PC-9 (cell line): ENCODE measurements around the gene TP53BP2. TPM values are rescaled to one million over a fixed set of nuclear protein-coding genes. Genes with fewer than 3 reads are reported as not detected.

Source experiments
- BruUV-seq: library from RNA; stranded (reverse); fragments of 400-500 nt; replicated peaks from 2 replicates; lab custom pipeline; 2021; lab: Mats Ljungman, UMichigan
- CTCF ChIA-PET: fragments of 300-600 bp; sonication (Branson Sonifier 250); formaldehyde crosslinking; loops from one replicate; lab custom pipeline; 2022; ENCODE audit warnings: antibody characterized with exemption; lab: Charles Lee
- POLR2A ChIA-PET: fragments of 300-600 bp; sonication (Branson Sonifier 250); formaldehyde crosslinking; loops from one replicate; lab custom pipeline; 2022; ENCODE audit warnings: antibody characterized with exemption; ENCODE audit not compliant: unreplicated experiment; lab: Charles Lee
- DNase-seq, 2 experiments: peaks; one replicate each; pipeline versions ENCODE4 v3.0.0 to v3.0.0-alpha.2; 2015 to 2022; ENCODE audit warnings: mixed read lengths in 1 of 2
- H2AFZ ChIP-seq: fragments of 200-600 bp; sonication (generic); 2 replicates; pipeline ENCODE4 v1.8.1; 2017; ENCODE audit warnings: antibody characterized with exemption
- H3F3A ChIP-seq: fragments of 200-600 bp; sonication (generic); 2 replicates; pipeline ENCODE4 v1.8.1; 2017; ENCODE audit warnings: antibody characterized with exemption, mild to moderate bottlenecking, low read depth; ENCODE audit not compliant: insufficient read depth
- H3K27ac ChIP-seq: fragments of 200-600 bp; sonication (generic); 2 replicates; pipeline ENCODE4 v1.6.1; 2016; ENCODE audit warnings: mixed run types
- H3K27me3 ChIP-seq: fragments of 200-600 bp; sonication (generic); 2 replicates; pipeline ENCODE4 v1.6.1; 2016; ENCODE audit warnings: low read depth, mixed run types; ENCODE audit not compliant: insufficient read depth
- H3K36me3 ChIP-seq: fragments of 200-600 bp; sonication (generic); 2 replicates; pipeline ENCODE4 v1.6.1; 2016; ENCODE audit warnings: low read depth, mixed run types
- H3K4me1 ChIP-seq: fragments of 200-600 bp; sonication (generic); replicated peaks from 2 replicates; pipeline ENCODE4 v1.6.1; 2016; ENCODE audit warnings: mixed run types; ENCODE audit not compliant: insufficient read depth
- H3K4me2 ChIP-seq: fragments of 200-600 bp; sonication (generic); 2 replicates; pipeline ENCODE4 v1.6.1; 2017; ENCODE audit warnings: mixed run types
- H3K4me3 ChIP-seq: fragments of 200-600 bp; sonication (generic); 2 replicates; pipeline ENCODE4 v1.6.1; 2016; ENCODE audit warnings: mixed run types
- H3K79me2 ChIP-seq: fragments of 200-600 bp; sonication (generic); 2 replicates; pipeline ENCODE4 v1.6.1; 2017; ENCODE audit warnings: low read depth, mixed run types
- H3K9me2 ChIP-seq: fragments of 200-600 bp; sonication (generic); 2 replicates; pipeline ENCODE4 v1.8.1; 2017; ENCODE audit warnings: mild to moderate bottlenecking; ENCODE audit not compliant: insufficient read depth
- H3K9me3 ChIP-seq: fragments of 200-600 bp; sonication (generic); 2 replicates; pipeline ENCODE4 v1.8.1; 2016; ENCODE audit warnings: low read depth; ENCODE audit not compliant: insufficient read depth
- H4K20me1 ChIP-seq: fragments of 200-600 bp; sonication (generic); 2 replicates; pipeline ENCODE4 v1.8.1; 2017; ENCODE audit not compliant: insufficient read depth
- EZH2 ChIP-seq: fragments of 200-600 bp; sonication (generic); IDR thresholded peaks from 2 replicates; pipeline ENCODE4 v1.8.0; 2017; ENCODE audit warnings: antibody characterized with exemption, low read depth
- intact Hi-C: fragments of 100-400 bp; cut with micrococcal nuclease; formaldehyde crosslinking; loops from one replicate; pipeline ENCODE4 v1.10.0; 2022; ENCODE audit not compliant: unreplicated experiment
- total RNA-seq: library from RNA; stranded (reverse); gene quantifications from 2 replicates; pipeline ENCODE4 v1.2.3, GENCODE V29; 2021
- TF ChIP-seq, protein P1 (sequence below): fragments of 200-600 bp; sonication (generic); conservative IDR thresholded peaks from 2 replicates; pipeline ENCODE4 v1.6.1; 2017; ENCODE audit warnings: mixed run types, antibody characterized with exemption, mild to moderate bottlenecking, moderate library complexity

Gene TP53BP2
- total RNA-seq, 1 experiment from 2014 or later = 63.1 TPM

DNA sequence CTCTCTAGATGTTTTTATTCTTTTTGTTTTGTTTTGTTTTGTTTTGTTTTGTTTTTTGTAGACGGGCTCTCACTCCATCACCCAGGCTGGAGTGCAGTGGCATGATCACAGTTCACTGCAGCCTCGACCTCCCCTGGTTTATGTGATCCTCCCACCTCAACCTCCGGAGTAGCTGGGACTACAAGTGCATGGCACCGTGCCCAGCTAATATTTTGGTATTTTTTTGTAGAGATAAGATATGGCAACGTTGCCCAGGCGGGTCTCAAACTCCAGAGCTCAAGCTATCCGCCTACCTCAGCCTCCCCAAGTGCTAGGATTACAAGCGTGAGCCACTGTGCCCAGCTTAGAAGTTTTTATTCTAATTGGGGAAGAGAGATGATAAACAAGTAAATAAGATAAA lies 13.3 kb upstream of the TP53BP2 start:
- Histone ChIP-seq H2AFZ (no peak overlapping the region), H3F3A (peaks cover 24% of the 10 kb centered on the region), H3K4me3 (no peak overlapping the region), H3K79me2 (no peaks in the 10 kb centered on the region), H3K27ac (no peak overlapping the region), H3K9me2 (no peaks in the 10 kb centered on the region), H3K4me2 (no peak overlapping the region), H3K4me1 (peaks cover 20% of the 10 kb centered on the region), H3K9me3 (no peaks in the 10 kb centered on the region), H3K36me3 (no peaks in the 10 kb centered on the region), H3K27me3 (no peaks in the 10 kb centered on the region), H4K20me1 (no peaks in the 10 kb centered on the region)
- BruUV-seq = no TSS peak
- intact Hi-C loops = no loop called here
- DNase-seq = no peak
- ChIA-PET CTCF (no interaction called here), POLR2A (no interaction called here)
- no peak for TF ChIP-seq EZH2
- TF ChIP-seq, protein P1, sequence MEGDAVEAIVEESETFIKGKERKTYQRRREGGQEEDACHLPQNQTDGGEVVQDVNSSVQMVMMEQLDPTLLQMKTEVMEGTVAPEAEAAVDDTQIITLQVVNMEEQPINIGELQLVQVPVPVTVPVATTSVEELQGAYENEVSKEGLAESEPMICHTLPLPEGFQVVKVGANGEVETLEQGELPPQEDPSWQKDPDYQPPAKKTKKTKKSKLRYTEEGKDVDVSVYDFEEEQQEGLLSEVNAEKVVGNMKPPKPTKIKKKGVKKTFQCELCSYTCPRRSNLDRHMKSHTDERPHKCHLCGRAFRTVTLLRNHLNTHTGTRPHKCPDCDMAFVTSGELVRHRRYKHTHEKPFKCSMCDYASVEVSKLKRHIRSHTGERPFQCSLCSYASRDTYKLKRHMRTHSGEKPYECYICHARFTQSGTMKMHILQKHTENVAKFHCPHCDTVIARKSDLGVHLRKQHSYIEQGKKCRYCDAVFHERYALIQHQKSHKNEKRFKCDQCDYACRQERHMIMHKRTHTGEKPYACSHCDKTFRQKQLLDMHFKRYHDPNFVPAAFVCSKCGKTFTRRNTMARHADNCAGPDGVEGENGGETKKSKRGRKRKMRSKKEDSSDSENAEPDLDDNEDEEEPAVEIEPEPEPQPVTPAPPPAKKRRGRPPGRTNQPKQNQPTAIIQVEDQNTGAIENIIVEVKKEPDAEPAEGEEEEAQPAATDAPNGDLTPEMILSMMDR = no peak

DNA sequence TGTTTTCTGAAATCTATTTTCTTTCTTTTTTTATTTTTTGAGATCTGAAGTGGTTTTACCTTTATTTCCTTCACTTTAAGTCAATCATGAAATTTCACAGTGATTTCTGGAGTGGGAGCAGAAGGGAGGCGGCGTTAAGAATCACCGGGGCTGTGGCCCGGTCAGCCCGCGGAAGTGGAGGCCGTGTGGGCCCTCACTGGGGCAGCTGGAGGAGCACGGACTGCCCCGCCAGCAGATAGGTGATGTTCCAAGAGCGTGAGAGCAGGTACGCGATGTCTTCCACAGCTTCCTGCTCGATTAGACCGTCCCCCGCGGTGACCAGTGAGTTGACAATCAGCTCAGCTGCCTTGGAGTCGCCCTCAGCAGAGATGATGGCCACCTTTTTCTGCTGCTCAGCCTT lies 10.6 kb upstream of the TP53BP2 start:
- DNase-seq = no peak
- Histone ChIP-seq H3K36me3 (no peaks in the 10 kb centered on the region), H3K9me2 (no peaks in the 10 kb centered on the region), H3K9me3 (no peaks in the 10 kb centered on the region), H3K4me1 (peaks cover 20% of the 10 kb centered on the region), H3K27ac (no peak overlapping the region), H3K4me2 (no peak overlapping the region), H3K4me3 (no peak overlapping the region), H3K79me2 (no peaks in the 10 kb centered on the region), H3F3A (peaks cover 29% of the 10 kb centered on the region), H4K20me1 (no peaks in the 10 kb centered on the region), H2AFZ (no peak overlapping the region), H3K27me3 (no peaks in the 10 kb centered on the region)
- ChIA-PET CTCF (no interaction called here), POLR2A (no interaction called here)
- intact Hi-C loops = no loop called here
- no peak for TF ChIP-seq EZH2
- no TSS peak for BruUV-seq

DNA sequence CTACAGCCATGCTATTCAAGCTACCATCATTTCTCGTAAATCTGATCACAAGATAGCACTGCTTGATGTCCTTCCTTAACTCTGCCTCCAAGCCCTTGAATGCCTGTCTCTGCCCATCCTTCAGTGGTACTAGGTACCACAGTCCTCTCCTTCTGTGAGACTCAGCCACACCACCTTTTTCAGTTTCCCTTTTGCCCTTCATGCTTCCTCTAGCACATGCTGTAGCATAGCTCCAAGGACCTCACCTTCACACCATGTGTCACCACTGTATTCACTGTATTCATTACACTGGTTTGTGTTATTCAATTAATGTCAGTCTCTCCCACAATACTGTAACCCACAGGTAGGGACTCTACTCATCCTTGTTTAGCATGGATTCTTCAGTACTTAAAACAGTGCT lies 8.0 kb upstream of the TP53BP2 start:
- Histone ChIP-seq H3K4me2 (no peak overlapping the region), H3K36me3 (no peaks in the 10 kb centered on the region), H3K27ac (no peak overlapping the region), H3F3A (peaks cover 11% of the 10 kb centered on the region), H3K4me1 (peaks cover under 1% of the 10 kb centered on the region; the same call in 1 of the 2 replicates), H3K27me3 (no peaks in the 10 kb centered on the region), H3K79me2 (no peaks in the 10 kb centered on the region), H4K20me1 (no peaks in the 10 kb centered on the region), H3K9me2 (no peaks in the 10 kb centered on the region), H3K9me3 (no peaks in the 10 kb centered on the region; the same call in 1 of the 2 replicates), H3K4me3 (no peak overlapping the region), H2AFZ (no peak overlapping the region)
- no peak for TF ChIP-seq EZH2
- TF ChIP-seq, protein P1 = no peak
- no peak for DNase-seq
- no TSS peak for BruUV-seq
- intact Hi-C loops = no loop called here
- ChIA-PET POLR2A (no interaction called here), CTCF (no interaction called here)

DNA sequence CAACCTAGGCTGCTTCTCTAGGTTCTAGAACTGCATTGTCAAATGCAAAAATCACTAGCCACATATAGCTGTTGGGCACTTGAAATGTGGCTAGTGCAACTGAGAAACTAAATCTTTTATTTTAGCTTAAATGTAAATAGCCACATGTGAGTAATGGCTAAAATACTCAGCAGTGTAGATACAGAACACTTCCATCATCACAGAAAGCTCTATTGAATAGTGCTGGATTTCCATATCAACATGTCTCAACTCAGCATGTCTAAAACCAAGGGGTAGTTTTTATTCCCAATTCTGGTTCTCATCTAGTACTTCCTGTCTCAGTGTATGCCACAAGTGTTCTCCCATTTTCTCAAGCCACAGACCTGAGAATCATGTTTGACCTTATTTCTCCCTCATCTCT lies 7.5 kb upstream of the TP53BP2 start:
- Histone ChIP-seq H3K9me3 (no peaks in the 10 kb centered on the region; the same call in 1 of the 2 replicates), H3K36me3 (no peaks in the 10 kb centered on the region), H3K4me1 (no peaks in the 10 kb centered on the region), H3K27ac (no peak overlapping the region), H2AFZ (no peak overlapping the region), H3K79me2 (no peaks in the 10 kb centered on the region), H3K4me3 (no peak overlapping the region), H3F3A (peaks cover 6% of the 10 kb centered on the region), H4K20me1 (no peaks in the 10 kb centered on the region), H3K9me2 (no peaks in the 10 kb centered on the region), H3K4me2 (no peak overlapping the region), H3K27me3 (no peaks in the 10 kb centered on the region)
- ChIA-PET CTCF (no interaction called here), POLR2A (interaction anchor here (0.7 kb wide), 1 partner anchor 25 kb away, joined by 3 read pairs; no protein-coding TSS in a partner anchor)
- no peak for DNase-seq
- TF ChIP-seq EZH2 = no peak
- TF ChIP-seq, protein P1 = no peak
- intact Hi-C loops = no loop called here
- no TSS peak for BruUV-seq
